IMR-90 (cell line): ENCODE results near the gene PRKD2. TPM values are rescaled to one million over a fixed set of nuclear protein-coding genes. Genes with fewer than 3 reads are reported as not detected.

ENCODE experiments used
- ATAC-seq: fragments of 200-7000 bp; cut with Tn5 transposase; 2 replicates; pipeline ENCODE4 v1.9.1; 2020; ENCODE audit warnings: low read depth, mild to moderate bottlenecking, moderate library complexity
- BruUV-seq: library from RNA; stranded (reverse); fragments of 400-500 nt; replicated peaks from 2 replicates; lab custom pipeline; 2021; lab: Mats Ljungman, UMichigan
- CTCF ChIA-PET: fragments of 300-600 bp; formaldehyde crosslinking; extraction: SDS; loops from one replicate; lab custom pipeline; 2021; ENCODE audit warnings: antibody characterized with exemption; lab: Yijun Ruan, JAX
- POLR2A ChIA-PET: fragments of 300-600 bp; sonication (Branson Sonifier 250); formaldehyde crosslinking; loops from one replicate; lab custom pipeline; 2022; ENCODE audit warnings: antibody characterized with exemption; ENCODE audit not compliant: unreplicated experiment; lab: Charles Lee
- DNase-seq: peaks from one replicate; pipeline ENCODE4 v3.0.0; 2013
- H2AFZ ChIP-seq: replicated peaks from 2 replicates; pipeline ENCODE3; 2013; ENCODE audit warnings: low read length, mild to moderate bottlenecking; ENCODE audit not compliant: poor library complexity
- H2AK5ac ChIP-seq: 2 replicates; pipeline ENCODE4 v1.6.1; 2013; ENCODE audit warnings: low read depth, low read length, inconsistent platforms
- H2AK9ac ChIP-seq: replicated peaks from 2 replicates; pipeline ENCODE3; 2013; ENCODE audit warnings: mild to moderate bottlenecking, low read depth, low read length, moderate library complexity; ENCODE audit not compliant: poor library complexity
- H2BK120ac ChIP-seq: 2 replicates; pipeline ENCODE4 v1.6.1; 2013; ENCODE audit warnings: low read depth, low read length, inconsistent platforms
- H2BK15ac ChIP-seq: 3 replicates; pipeline ENCODE4 v1.6.1; 2013; ENCODE audit warnings: low read depth, low read length, inconsistent platforms
- H2BK20ac ChIP-seq: 2 replicates; pipeline ENCODE4 v1.6.1; 2013; ENCODE audit warnings: low read depth, mild to moderate bottlenecking, inconsistent platforms, low read length, moderate library complexity
- H2BK5ac ChIP-seq: 2 replicates; pipeline ENCODE4 v1.6.1; 2013; ENCODE audit warnings: mild to moderate bottlenecking, low read depth, low read length, inconsistent platforms; ENCODE audit not compliant: poor library complexity, severe bottlenecking
- H3K14ac ChIP-seq: replicated peaks from 2 replicates; pipeline ENCODE4 v1.6.1; 2013; ENCODE audit warnings: low read depth, low read length, inconsistent platforms
- H3K18ac ChIP-seq: 2 replicates; pipeline ENCODE4 v1.6.1; 2013; ENCODE audit warnings: low read depth, low read length, control low read depth
- H3K23ac ChIP-seq: 2 replicates; pipeline ENCODE4 v1.6.1; 2013; ENCODE audit warnings: low read depth, low read length, inconsistent platforms
- H3K27ac ChIP-seq: 2 replicates; pipeline ENCODE4 v1.5.1; 2013; ENCODE audit warnings: mild to moderate bottlenecking, control low read depth, low read length; ENCODE audit not compliant: insufficient read depth
- H3K27me3 ChIP-seq: 2 replicates; pipeline ENCODE4 v1.6.1; 2013; ENCODE audit warnings: low read length; ENCODE audit not compliant: control insufficient read depth, insufficient read depth
- H3K36me3 ChIP-seq: 2 replicates; pipeline ENCODE4 v1.6.1; 2013; ENCODE audit warnings: low read length, mixed read lengths; ENCODE audit not compliant: control insufficient read depth, insufficient read depth
- H3K4ac ChIP-seq: 2 replicates; pipeline ENCODE4 v1.6.1; 2013; ENCODE audit warnings: low read depth, low read length, inconsistent platforms
- H3K4me1 ChIP-seq: 2 replicates; pipeline ENCODE4 v1.6.1; 2013; ENCODE audit warnings: low read length, mixed read lengths; ENCODE audit not compliant: control insufficient read depth, insufficient read depth
- H3K4me2 ChIP-seq: 2 replicates; pipeline ENCODE4 v1.6.1; 2013; ENCODE audit warnings: low read depth, mild to moderate bottlenecking, control low read depth, low read length, moderate library complexity
- H3K4me3 ChIP-seq: 2 replicates; pipeline ENCODE4 v1.5.1; 2013; ENCODE audit warnings: low read depth, mild to moderate bottlenecking, control low read depth, low read length, moderate library complexity; ENCODE audit not compliant: insufficient read depth
- H3K56ac ChIP-seq: 2 replicates; pipeline ENCODE4 v1.6.1; 2013; ENCODE audit warnings: low read length, inconsistent platforms; ENCODE audit not compliant: insufficient read depth; ENCODE audit errors: extremely low read depth
- H3K79me1 ChIP-seq, 2 experiments: 2 replicates each; pipeline ENCODE4 v1.6.1; 2013; ENCODE audit warnings: low read length in 2 of 2, inconsistent platforms in 1 of 2, low read depth in 1 of 2
- H3K9ac ChIP-seq: 2 replicates; pipeline ENCODE4 v1.6.1; 2013; ENCODE audit warnings: low read depth, low read length, control low read depth
- H3K9me1 ChIP-seq: 2 replicates; pipeline ENCODE4 v1.6.1; 2013; ENCODE audit warnings: low read length, inconsistent platforms; ENCODE audit not compliant: insufficient read depth
- H3K9me3 ChIP-seq: 2 replicates; pipeline ENCODE4 v1.6.1; 2013; ENCODE audit warnings: low read length; ENCODE audit not compliant: control insufficient read depth, insufficient read depth
- H4K20me1 ChIP-seq: 2 replicates; pipeline ENCODE4 v1.6.1; 2013; ENCODE audit warnings: low read length, inconsistent platforms; ENCODE audit not compliant: insufficient read depth
- H4K5ac ChIP-seq: 2 replicates; pipeline ENCODE4 v1.6.1; 2013; ENCODE audit warnings: mild to moderate bottlenecking, low read depth, low read length, control low read depth
- H4K8ac ChIP-seq, 2 experiments: 2 replicates each; pipeline ENCODE4 v1.6.1; 2013; ENCODE audit warnings: low read depth in 2 of 2, low read length in 2 of 2, control low read depth in 1 of 2, inconsistent platforms in 1 of 2
- H4K91ac ChIP-seq: 2 replicates; pipeline ENCODE4 v1.6.1; 2013; ENCODE audit warnings: low read depth, low read length, inconsistent platforms; ENCODE audit not compliant: insufficient read depth
- WGBS, 2 experiments: methylation state at CpG; one replicate each; pipeline versions ENCODE4 v1.1.5 to v1.1.7; 2013; ENCODE audit warnings: missing lambda C conversion rate in 2 of 2; ENCODE audit not compliant: insufficient read length in 1 of 2; ENCODE audit errors: extremely low coverage in 2 of 2; 5-methylcytosine and 5-hydroxymethylcytosine counted together
- dilution Hi-C: fragments of 300-500 bp; cut with HindIII; formaldehyde crosslinking; loops from one replicate; pipeline ENCODE4 v1.14.3; 2018; ENCODE audit warnings: low sequenced_read_pairs; ENCODE audit not compliant: unreplicated experiment
- in situ Hi-C: fragments of 300-500 bp; cut with MboI; formaldehyde crosslinking; loops from 3 replicates; pipeline ENCODE4 v1.14.3; 2019; ENCODE audit warnings: low sequenced_read_pairs, inconsistent platforms, mixed read lengths
- intact Hi-C: fragments of 100-400 bp; cut with micrococcal nuclease; formaldehyde crosslinking; loops from 2 replicates; pipeline ENCODE4 v1.10.0; 2022
- polyA plus RNA-seq, 3 experiments: library from polyadenylated mRNA; depleted of rRNA; stranded (reverse); fragments of >200 nt; gene quantifications; 2 replicates each; pipeline ENCODE4 v1.2.3, GENCODE V29; 2012; ENCODE audit warnings: low replicate concordance in 1 of 3
- total RNA-seq: library from RNA; depleted of rRNA; stranded (reverse); fragments of >200 nt; gene quantifications from 2 replicates; pipeline ENCODE4 v1.2.3, GENCODE V29; 2012
- TF ChIP-seq, protein P1 (sequence below): fragments of 150-350 bp; IDR thresholded peaks from 2 replicates; pipeline ENCODE4 v1.6.1; 2016; ENCODE audit warnings: low read depth, mild to moderate bottlenecking, low read length, moderate library complexity, borderline replicate concordance

PRKD2 gene
- total and polyA plus RNA-seq, 2 of the 4 experiments (the other 2 are of a cell fraction), result 9.9 to 19.6 TPM

- Histone ChIP-seq H3K79me1 (peaks cover 0 to 3% of the 10 kb centered on the region in 2 experiments; a peak in 1 of 4 replicates), H3K23ac (no peak overlapping the region), H3K4ac (no peak overlapping the region), H3K4me3 (no peak overlapping the region), H3K36me3 (no peaks in the 10 kb centered on the region), H4K20me1 (no peaks in the 10 kb centered on the region), H3K27me3 (no peaks in the 10 kb centered on the region; the same call in 1 of the 2 replicates), H3K9me1 (no peaks in the 10 kb centered on the region), H4K5ac (no peak overlapping the region), H3K56ac (no peak overlapping the region), H3K4me2 (no peak overlapping the region), H2BK20ac (no peak overlapping the region), H4K91ac (no peak overlapping the region), H2AK9ac (no peak overlapping the region), H3K27ac (no peak overlapping the region), H3K18ac (no peak overlapping the region), H3K14ac (no peak overlapping the region), H4K8ac (no peak overlapping the region), H2BK5ac (no peak overlapping the region), H2BK15ac (no peak overlapping the region), H2AFZ (no peak overlapping the region), H3K9ac (no peak overlapping the region), H3K9me3 (no peaks in the 10 kb centered on the region), H3K4me1 (peaks cover 2% of the 10 kb centered on the region), H2BK120ac (no peak overlapping the region), H2AK5ac (no peak overlapping the region)
- in situ Hi-C loops (loop anchor here (10.0 kb wide), 1 partner anchor 130 kb away; no protein-coding TSS in a partner anchor), intact Hi-C loops (no loop called here), dilution Hi-C loops (no loop called here)
- TF ChIP-seq, protein P1, sequence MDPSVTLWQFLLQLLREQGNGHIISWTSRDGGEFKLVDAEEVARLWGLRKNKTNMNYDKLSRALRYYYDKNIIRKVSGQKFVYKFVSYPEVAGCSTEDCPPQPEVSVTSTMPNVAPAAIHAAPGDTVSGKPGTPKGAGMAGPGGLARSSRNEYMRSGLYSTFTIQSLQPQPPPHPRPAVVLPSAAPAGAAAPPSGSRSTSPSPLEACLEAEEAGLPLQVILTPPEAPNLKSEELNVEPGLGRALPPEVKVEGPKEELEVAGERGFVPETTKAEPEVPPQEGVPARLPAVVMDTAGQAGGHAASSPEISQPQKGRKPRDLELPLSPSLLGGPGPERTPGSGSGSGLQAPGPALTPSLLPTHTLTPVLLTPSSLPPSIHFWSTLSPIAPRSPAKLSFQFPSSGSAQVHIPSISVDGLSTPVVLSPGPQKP, result no peak
- DNase-seq (no peak), ATAC-seq (no peak)
- CTCF ChIA-PET, result no interaction called here
- 80% methylated on average over 1 of the region's 8 CpGs; no CpG with 5 or more reads in 1 of the 2 experiments for WGBS, 2 experiments
- no TSS peak for BruUV-seq
- POLR2A ChIA-PET, result no interaction called here
Observed at GRCh38 chr19:46665072-46665471, 51.8 kb downstream of the PRKD2 start.
